Ovary (tissue), 3 donors: Measurements from ENCODE around the gene ANO1.
"Not testable (repeated sequence)": the region's sequence is repeated elsewhere in the genome, so short reads cannot be mapped to it uniquely, and the experiment has no call there.

Experiments
- EP300 ChIP-seq: sonication (generic); formaldehyde crosslinking; IDR thresholded peaks from one replicate; pipeline ENCODE4 v1.6.1; 2017; ENCODE audit warnings: antibody characterized with exemption
- TF ChIP-seq, protein P1 (sequence below), 3 donors: fragments of 450-650 bp in 2 of 3; fragments of 200-600 bp in 1 of 3; IDR thresholded peaks; one replicate each; pipeline versions ENCODE4 v1.5.1 to v1.8.0; 2016 to 2022; ENCODE audit warnings: antibody characterized with exemption in 3 of 3, mild to moderate bottlenecking in 1 of 3
- donor health status: DM: no; HTN: no; CAD: no.

DNA sequence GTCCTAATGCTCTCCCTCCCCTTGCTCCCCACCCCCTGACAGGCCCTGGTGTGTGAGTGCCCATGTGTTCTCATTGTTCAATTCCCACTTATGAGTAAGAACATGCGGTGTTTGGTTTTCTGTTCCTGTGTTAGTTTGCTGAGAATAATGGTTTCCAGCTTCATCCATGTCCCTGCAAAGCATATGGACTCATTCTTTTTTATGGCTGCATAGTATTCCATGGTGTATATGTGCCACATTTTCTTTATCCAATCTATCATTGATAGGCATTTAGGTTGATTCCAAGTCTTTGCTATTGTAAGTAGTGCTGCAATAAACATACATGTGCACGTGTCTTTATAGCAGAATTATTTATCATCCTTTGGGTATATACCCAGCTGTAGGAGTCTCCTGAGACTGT, 42.5 kb upstream of the ANO1 start:
- TF ChIP-seq, protein P1, sequence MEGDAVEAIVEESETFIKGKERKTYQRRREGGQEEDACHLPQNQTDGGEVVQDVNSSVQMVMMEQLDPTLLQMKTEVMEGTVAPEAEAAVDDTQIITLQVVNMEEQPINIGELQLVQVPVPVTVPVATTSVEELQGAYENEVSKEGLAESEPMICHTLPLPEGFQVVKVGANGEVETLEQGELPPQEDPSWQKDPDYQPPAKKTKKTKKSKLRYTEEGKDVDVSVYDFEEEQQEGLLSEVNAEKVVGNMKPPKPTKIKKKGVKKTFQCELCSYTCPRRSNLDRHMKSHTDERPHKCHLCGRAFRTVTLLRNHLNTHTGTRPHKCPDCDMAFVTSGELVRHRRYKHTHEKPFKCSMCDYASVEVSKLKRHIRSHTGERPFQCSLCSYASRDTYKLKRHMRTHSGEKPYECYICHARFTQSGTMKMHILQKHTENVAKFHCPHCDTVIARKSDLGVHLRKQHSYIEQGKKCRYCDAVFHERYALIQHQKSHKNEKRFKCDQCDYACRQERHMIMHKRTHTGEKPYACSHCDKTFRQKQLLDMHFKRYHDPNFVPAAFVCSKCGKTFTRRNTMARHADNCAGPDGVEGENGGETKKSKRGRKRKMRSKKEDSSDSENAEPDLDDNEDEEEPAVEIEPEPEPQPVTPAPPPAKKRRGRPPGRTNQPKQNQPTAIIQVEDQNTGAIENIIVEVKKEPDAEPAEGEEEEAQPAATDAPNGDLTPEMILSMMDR (IDR thresholded peaks at IDR 0.05), result not testable (repeated sequence)
- not testable (repeated sequence) for TF ChIP-seq EP300
